Aorta (tissue), 5 donors: ENCODE data around the gene CACNB4. TPM values are rescaled to one million over a fixed set of nuclear protein-coding genes. Genes with fewer than 3 reads are reported as not detected.

ENCODE experiments used
- ATAC-seq: fragments of 200-7000 bp; cut with Tn5 transposase; one replicate; pipeline ENCODE4 v1.9.1; 2022; ENCODE audit warnings: moderate library complexity; ENCODE audit not compliant: low FRiP score
- DNase-seq, 2 donors: peaks; one replicate each; pipeline ENCODE4 v3.0.0-alpha.2; 2020
- H3K27ac ChIP-seq, 2 donors: one replicate each; pipeline ENCODE4 v1.5.1; 2013; ENCODE audit warnings: low read length in 2 of 2, mild to moderate bottlenecking in 2 of 2, moderate library complexity in 2 of 2, control low read depth in 1 of 2, inconsistent platforms in 1 of 2, low read depth in 1 of 2
- H3K27me3 ChIP-seq, 2 donors: one replicate each; pipeline ENCODE4 v1.6.1; 2013; ENCODE audit warnings: control low read depth in 1 of 2, low read length in 1 of 2, mild to moderate bottlenecking in 1 of 2, moderate library complexity in 1 of 2; ENCODE audit not compliant: insufficient read depth in 2 of 2, control insufficient read depth in 1 of 2
- H3K36me3 ChIP-seq, 2 donors: one replicate each; pipeline ENCODE4 v1.6.1; 2013; ENCODE audit warnings: control low read depth in 1 of 2, low read length in 1 of 2, mild to moderate bottlenecking in 1 of 2; ENCODE audit not compliant: insufficient read depth in 2 of 2, control insufficient read depth in 1 of 2
- H3K4me1 ChIP-seq, 2 donors: one replicate each; pipeline ENCODE4 v1.6.1; 2013; ENCODE audit warnings: low read length in 2 of 2, control low read depth in 1 of 2, mild to moderate bottlenecking in 1 of 2, moderate library complexity in 1 of 2; ENCODE audit not compliant: insufficient read depth in 2 of 2, control insufficient read depth in 1 of 2
- H3K4me3 ChIP-seq, 2 donors: one replicate each; pipeline ENCODE4 v1.5.1; 2013; ENCODE audit warnings: low read length in 2 of 2, control low read depth in 1 of 2, mild to moderate bottlenecking in 1 of 2
- H3K9me3 ChIP-seq: one replicate; pipeline ENCODE4 v1.6.1; 2013; ENCODE audit warnings: mild to moderate bottlenecking, low read length; ENCODE audit not compliant: control insufficient read depth
- WGBS, 2 donors: extraction: QIAGEN DNeasy Blood & Tissue Kit; methylation state at CpG; one replicate each; pipeline ENCODE4 v1.1.7; 2013; 5-methylcytosine and 5-hydroxymethylcytosine counted together
- intact Hi-C, 2 donors: fragments of 100-400 bp; cut with DNase I; formaldehyde crosslinking; loops; one replicate each; pipeline versions ENCODE4 v1.14.2 to v1.15.0; 2022
- polyA plus RNA-seq, 2 donors: library from polyadenylated mRNA; stranded (reverse); fragments of 200-250 nt; gene quantifications; one replicate each; pipeline ENCODE4 v1.2.3, GENCODE V29; 2013
- total RNA-seq, 2 donors: library from RNA; stranded (reverse); fragmentation: NEBNext Ultra II Directional; extraction: Animal tissue kit (Norgen Biotek cat#: 25700); gene quantifications; one replicate each; pipeline ENCODE4 v1.2.1, GENCODE V29; 2021
- donor health status: healthy with polysubstance abuse.
- donor health status: Bipolar disorder and iron deficiency.
- donor health status: DM: no; HTN: no; CAD: no.
- donor health status: DM: no; HTN: no; CAD: no.
- donor health status: DM: yes; HTN: yes; CAD: no.

CACNB4 gene
- total and polyA plus RNA-seq, 4 donors: 1.2 to 14.3 (median 3.2) TPM

- no peaks in the 10 kb centered on the region for H3K36me3 ChIP-seq
- WGBS, 2 donors: 72 to 80% methylated on average over 3 of the region's 3 CpGs
- intact Hi-C loops: no loop called here
- ATAC-seq (no peak), DNase-seq (no peak)
- no peaks in the 10 kb centered on the region for H3K9me3 ChIP-seq
- no peak overlapping the region for H3K27ac ChIP-seq
- H3K27me3 ChIP-seq: no peaks in the 10 kb centered on the region
- H3K4me3 ChIP-seq: no peak overlapping the region
- no peaks in the 10 kb centered on the region for H3K4me1 ChIP-seq
These were observed 123.9 kb downstream of the CACNB4 start for GRCh38 chr2:151974988-151975387.

DNA sequence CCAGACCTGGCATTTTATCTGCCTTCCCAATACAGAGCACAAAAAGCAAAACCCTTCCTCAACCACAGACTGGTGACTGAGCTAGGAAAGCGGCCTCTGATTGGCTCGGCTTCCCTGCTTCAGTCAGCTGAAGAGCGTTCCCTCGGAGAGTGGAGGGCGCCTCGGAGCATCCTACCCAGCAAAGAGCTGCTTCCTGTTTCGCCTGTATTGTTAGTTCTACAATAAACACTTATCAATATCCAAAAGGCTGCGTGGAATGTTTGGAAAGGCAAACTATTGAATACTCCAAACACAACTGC is 125.0 kb downstream of the CACNB4 start:
- peak in 1 of 2 donors; percentile 60 for DNase-seq
- Histone ChIP-seq H3K4me3 (no peak overlapping the region), H3K27ac (no peak overlapping the region), H3K27me3 (no peaks in the 10 kb centered on the region), H3K4me1 (no peaks in the 10 kb centered on the region), H3K36me3 (no peaks in the 10 kb centered on the region), H3K9me3 (no peaks in the 10 kb centered on the region)
- intact Hi-C loops: no loop called here
- WGBS, 2 donors: 34% methylated on average over 8 of the region's 8 CpGs
- ATAC-seq: peak; percentile 49

- Histone ChIP-seq H3K27ac (no peak overlapping the region), H3K4me1 (no peaks in the 10 kb centered on the region), H3K27me3 (no peaks in the 10 kb centered on the region), H3K36me3 (no peaks in the 10 kb centered on the region), H3K4me3 (no peak overlapping the region), H3K9me3 (no peaks in the 10 kb centered on the region)
- 73 to 79% methylated on average over 8 of the region's 8 CpGs for WGBS, 2 donors
- ATAC-seq (no peak), DNase-seq (no peak)
- intact Hi-C loops: no loop called here
These were observed 125.6 kb downstream of the CACNB4 start for GRCh38 chr2:151973013-151973900.

GRCh38 chr2:151972241-151973012 is 126.4 kb downstream of the CACNB4 start:
- DNase-seq (no peak), ATAC-seq (no peak)
- intact Hi-C loops: no loop called here
- Histone ChIP-seq H3K36me3 (no peaks in the 10 kb centered on the region), H3K27me3 (no peaks in the 10 kb centered on the region), H3K9me3 (no peaks in the 10 kb centered on the region), H3K4me3 (no peak overlapping the region), H3K4me1 (no peaks in the 10 kb centered on the region), H3K27ac (no peak overlapping the region)
- 88 to 93% methylated on average over 8 of the region's 8 CpGs for WGBS, 2 donors

DNA sequence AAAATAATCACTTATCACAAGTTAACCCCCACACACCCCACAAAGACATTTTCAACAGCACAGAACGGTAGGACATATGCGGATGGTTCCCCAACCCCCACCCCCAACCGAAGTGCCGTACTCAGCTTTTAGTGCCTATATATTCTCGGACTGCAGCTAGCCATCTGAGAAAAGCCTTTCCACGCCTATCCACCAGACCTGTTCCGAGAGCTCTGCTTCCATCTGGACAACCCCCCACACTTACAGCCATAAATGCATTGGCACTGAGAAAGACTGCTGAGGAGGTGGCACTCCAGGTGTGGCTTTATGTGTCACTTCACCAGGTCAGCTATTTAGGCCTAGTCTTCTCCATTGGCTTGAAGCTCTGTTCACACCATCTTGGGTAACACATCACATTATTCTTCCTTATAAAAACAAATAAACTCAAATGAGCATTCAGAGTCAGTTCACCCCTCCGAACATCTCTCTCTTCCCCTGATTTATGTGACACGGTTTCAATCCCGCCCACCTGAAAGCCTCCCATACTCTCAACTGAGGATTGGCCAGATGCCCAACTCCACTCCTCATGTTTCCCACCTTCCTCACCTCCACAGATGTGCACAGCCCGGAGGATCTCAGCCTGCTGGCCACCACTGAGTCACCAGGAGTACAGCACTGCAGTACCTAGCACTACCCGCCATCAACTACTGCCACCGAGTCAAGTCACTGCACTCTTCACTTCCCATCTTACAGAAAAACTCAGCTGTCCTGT is 127.4 kb downstream of the CACNB4 start:
- Histone ChIP-seq H3K36me3 (no peaks in the 10 kb centered on the region), H3K9me3 (no peaks in the 10 kb centered on the region), H3K4me1 (no peaks in the 10 kb centered on the region), H3K27me3 (no peaks in the 10 kb centered on the region), H3K4me3 (no peak overlapping the region), H3K27ac (no peak overlapping the region)
- ATAC-seq (no peak), DNase-seq (no peak)
- intact Hi-C loops: no loop called here
- 95 to 98% methylated on average over 13 of the region's 13 CpGs for WGBS, 2 donors

DNA sequence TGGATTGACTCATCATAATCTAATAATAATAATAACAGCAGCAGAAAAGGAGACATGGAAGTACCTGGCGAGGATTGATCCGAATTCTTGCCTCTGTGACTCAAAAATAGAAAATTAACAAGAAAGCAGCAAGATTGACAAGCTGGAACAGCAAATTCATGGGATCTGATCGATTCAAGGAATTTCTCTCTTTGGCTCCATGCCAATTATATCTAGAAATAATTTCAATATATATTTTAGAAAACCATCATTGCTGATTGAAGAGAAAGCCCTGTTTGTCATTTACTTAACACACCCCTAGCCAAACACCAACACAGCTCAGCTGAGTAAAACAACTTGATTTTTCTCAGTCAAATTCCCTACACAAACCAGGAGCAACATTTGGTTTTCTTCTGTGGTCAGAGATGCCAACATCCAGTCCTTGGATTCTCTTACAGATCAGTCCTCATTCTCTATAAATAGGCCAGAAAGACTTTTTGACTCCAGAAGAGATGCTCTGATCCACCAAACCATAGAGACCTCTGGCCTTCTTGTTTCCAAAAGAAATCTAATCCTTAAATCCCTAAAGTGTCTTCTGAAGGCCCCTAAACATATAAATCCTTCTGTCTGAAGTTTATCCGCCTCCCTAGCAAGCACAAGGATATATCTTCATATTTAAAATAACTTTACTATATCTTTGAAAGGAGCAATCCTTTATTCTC is 129.9 kb downstream of the CACNB4 start:
- ATAC-seq (no peak), DNase-seq (no peak)
- no peak overlapping the region for H3K4me3 ChIP-seq
- no peaks in the 10 kb centered on the region for H3K27me3 ChIP-seq
- intact Hi-C loops: no loop called here
- no peaks in the 10 kb centered on the region for H3K36me3 ChIP-seq
- WGBS, 2 donors: 79 to 95% methylated on average over 4 of the region's 4 CpGs
- H3K9me3 ChIP-seq: no peaks in the 10 kb centered on the region
- no peak overlapping the region for H3K27ac ChIP-seq
- no peaks in the 10 kb centered on the region for H3K4me1 ChIP-seq

- 80 to 85% methylated on average over 11 of the region's 11 CpGs for WGBS, 2 donors
- H3K9me3 ChIP-seq: no peaks in the 10 kb centered on the region
- no peaks in the 10 kb centered on the region for H3K36me3 ChIP-seq
- ATAC-seq (no peak), DNase-seq (no peak)
- no peak overlapping the region for H3K27ac ChIP-seq
- H3K27me3 ChIP-seq: no peaks in the 10 kb centered on the region
- H3K4me3 ChIP-seq: no peak overlapping the region
- no peaks in the 10 kb centered on the region for H3K4me1 ChIP-seq
- intact Hi-C loops: no loop called here
These were observed 130.8 kb downstream of the CACNB4 start for GRCh38 chr2:151967829-151968722.
